ENCODE results near the gene PDLIM4. TPM values are rescaled to one million over a fixed set of nuclear protein-coding genes. Genes with fewer than 3 reads are reported as not detected.

The PDLIM4 gene
- total RNA-seq, 2 experiments from 2014 or later: not detected

GRCh38 chr5:132280371-132281240 lies 23.1 kb downstream of the PDLIM4 start:
- Histone ChIP-seq H3K4me1 (ENCODE audit: insufficient read depth, low read length, poor library complexity, severe bottlenecking) (no peaks in the 10 kb centered on the region), H3K4me2 (ENCODE audit: low read length) (no peak overlapping the region), H3K79me2 (ENCODE audit: insufficient read depth, low read depth, low read length) (no peaks in the 10 kb centered on the region), H3K4me3 (ENCODE audit: low read depth, low read length, poor library complexity, severe bottlenecking) (no peak overlapping the region), H4K20me1 (ENCODE audit: insufficient read depth, low read length) (no peaks in the 10 kb centered on the region), H3K36me3 (ENCODE audit: insufficient read depth, low read length) (no peaks in the 10 kb centered on the region), H3K9me3 (ENCODE audit: low read length) (no peaks in the 10 kb centered on the region), H2AFZ (ENCODE audit: low read length) (no peak overlapping the region), H3K9me2 (ENCODE audit: insufficient read depth, low read length) (no peaks in the 10 kb centered on the region), H3K27ac (ENCODE audit: low read depth, low read length, poor library complexity, severe bottlenecking) (no peak overlapping the region)
- no TSS peak for BruUV-seq (replicated peaks)
- POLR2A ChIA-PET: no interaction called here
- CTCF ChIA-PET (ENCODE audit: unreplicated experiment): no interaction called here
- DNase-seq (ENCODE audit: low spot score): no peak
- intact Hi-C loops (cut with micrococcal nuclease; ENCODE audit: unreplicated experiment): no loop called here
- TF ChIP-seq EZH2phosphoT487 (IDR thresholded peaks at IDR 0.05; ENCODE audit: borderline replicate concordance, low read depth, low read length): no peak
- no peak for TF ChIP-seq CTCF (conservative IDR thresholded peaks at IDR 0.05; ENCODE audit: low read length)

GRCh38 chr5:132281856-132282614 lies 24.5 kb downstream of the PDLIM4 start:
- no peak for DNase-seq (ENCODE audit: low spot score)
- Histone ChIP-seq H3K9me3 (ENCODE audit: low read length) (no peaks in the 10 kb centered on the region), H3K36me3 (ENCODE audit: insufficient read depth, low read length) (no peaks in the 10 kb centered on the region), H3K4me2 (ENCODE audit: low read length) (no peak overlapping the region), H2AFZ (ENCODE audit: low read length) (no peak overlapping the region), H3K9me2 (ENCODE audit: insufficient read depth, low read length) (no peaks in the 10 kb centered on the region), H3K4me3 (ENCODE audit: low read depth, low read length, poor library complexity, severe bottlenecking) (no peak overlapping the region), H3K79me2 (ENCODE audit: insufficient read depth, low read depth, low read length) (no peaks in the 10 kb centered on the region), H4K20me1 (ENCODE audit: insufficient read depth, low read length) (no peaks in the 10 kb centered on the region), H3K27ac (ENCODE audit: low read depth, low read length, poor library complexity, severe bottlenecking) (no peak overlapping the region), H3K4me1 (ENCODE audit: insufficient read depth, low read length, poor library complexity, severe bottlenecking) (no peaks in the 10 kb centered on the region)
- CTCF ChIA-PET (ENCODE audit: unreplicated experiment): no interaction called here
- POLR2A ChIA-PET: no interaction called here
- no TSS peak for BruUV-seq (replicated peaks)
- TF ChIP-seq CTCF (conservative IDR thresholded peaks at IDR 0.05; ENCODE audit: low read length): 0 out of 2 replicates have a peak, but pooled peaks have one; percentile 18
- TF ChIP-seq EZH2phosphoT487 (IDR thresholded peaks at IDR 0.05; ENCODE audit: borderline replicate concordance, low read depth, low read length): no peak
- intact Hi-C loops (cut with micrococcal nuclease; ENCODE audit: unreplicated experiment): no loop called here

Measured in OCI-LY7 (cell line).